Upper lobe of left lung (tissue), 4 donors: Measurements from ENCODE around the gene ST7.

Source experiments
- CTCF ChIP-seq, 6 experiments: fragments of 450-650 bp in 4 of 6; fragments of 200-600 bp in 2 of 6; sonication (generic) in 2 of 6; IDR thresholded peaks; one replicate each; pipeline ENCODE4 v1.5.1; 2016 to 2019; ENCODE audit warnings: antibody characterized with exemption in 6 of 6
- EP300 ChIP-seq, 4 donors: sonication (generic); formaldehyde crosslinking; IDR thresholded peaks; one replicate each; pipeline ENCODE4 v1.5.1; 2017; ENCODE audit warnings: antibody characterized with exemption in 4 of 4, control low read depth in 2 of 4
- POLR2A ChIP-seq, 4 donors: fragments of 450-650 bp; IDR thresholded peaks; one replicate each; pipeline ENCODE4 v1.5.1; 2016 to 2017; ENCODE audit warnings: antibody characterized with exemption in 4 of 4, mild to moderate bottlenecking in 2 of 4
- POLR2AphosphoS5 ChIP-seq, 2 donors: sonication (generic); formaldehyde crosslinking; IDR thresholded peaks; one replicate each; pipeline ENCODE4 v1.5.1; 2017; ENCODE audit warnings: antibody characterized with exemption in 2 of 2

- no peak for TF ChIP-seq CTCF (IDR thresholded peaks at IDR 0.05)
- no peak for TF ChIP-seq POLR2AphosphoS5 (IDR thresholded peaks at IDR 0.05)
- TF ChIP-seq EP300 (IDR thresholded peaks at IDR 0.05), result no peak
- no peak for TF ChIP-seq POLR2A (IDR thresholded peaks at IDR 0.05)
Measured at GRCh38 chr7:117047496-117047895, 94.2 kb downstream of the ST7 start.
